Spleen (tissue), 7 donors: Measurements from ENCODE around the gene PDE4DIP.
"Not testable (repeated sequence)": the region's sequence is repeated elsewhere in the genome, so short reads cannot be mapped to it uniquely, and the experiment has no call there.

Experiments used
- CTCF ChIP-seq, 11 experiments: fragments of 200-600 bp in 7 of 11; fragments of 450-650 bp in 4 of 11; sonication (generic) in 4 of 11; IDR thresholded peaks in 8 of 11; conservative IDR thresholded peaks in 3 of 11; 1 replicate in 7 of 11; 2 replicates in 4 of 11; pipeline versions ENCODE4 v1.4.0 to v1.8.0; 2016 to 2021; ENCODE audit warnings: antibody characterized with exemption in 11 of 11, inconsistent platforms in 4 of 11, mild to moderate bottlenecking in 1 of 11
- POLR2AphosphoS5 ChIP-seq, 3 donors: sonication (generic); formaldehyde crosslinking; IDR thresholded peaks; one replicate each; pipeline ENCODE4 v1.5.1; 2017; ENCODE audit warnings: antibody characterized with exemption in 3 of 3
- donor health status: DM: no; HTN: no; CAD: no; lungs with moderate emphysema.
- donor health status: DM: no; HTN: no; CAD: no.
- donor health status: DM: no; HTN: no; CAD: no.

- not testable (repeated sequence) for TF ChIP-seq POLR2AphosphoS5 (IDR thresholded peaks at IDR 0.05); CTCF (IDR thresholded peaks at IDR 0.05 in 8 of 11, conservative IDR thresholded peaks at IDR 0.05 in 3 of 11)
Observed at GRCh38 chr1:148977785-148978184, 133.6 kb downstream of the PDE4DIP start.
